Naive thymus-derived CD4-positive, alpha-beta T cell (primary cell): ENCODE data around the gene TIMP2. TPM values are rescaled to one million over a fixed set of nuclear protein-coding genes. Genes with fewer than 3 reads are reported as not detected.

Source experiments
- ATAC-seq: fragments of 150-1000 bp; cut with Tn5 transposase; 2 replicates; pipeline ENCODE4 v1.10.0; 2021; ENCODE audit warnings: mild to moderate bottlenecking, moderate library complexity
- CTCF ChIA-PET: fragments of 350-600 bp; sonication (Branson Sonifier 250); formaldehyde crosslinking; loops from one replicate; lab custom pipeline; 2021; ENCODE audit warnings: antibody characterized with exemption; lab: Charles Lee
- POLR2A ChIA-PET: fragments of 350-600 bp; sonication (Branson Sonifier 250); formaldehyde crosslinking; loops from one replicate; lab custom pipeline; 2021; ENCODE audit warnings: antibody characterized with exemption, inconsistent platforms; lab: Charles Lee
- DNase-seq, 9 donors: peaks; one replicate each; pipeline versions ENCODE4 v3.0.0 to v3.0.0-alpha.2; 2020 to 2022; ENCODE audit warnings: mixed read lengths in 1 of 9
- H3K27ac ChIP-seq: one replicate; pipeline ENCODE4 v1.7.0; 2013; ENCODE audit warnings: mild to moderate bottlenecking, low read depth, low read length, moderate library complexity
- H3K27me3 ChIP-seq, 2 donors: one replicate each; pipeline ENCODE4 v1.7.0; 2013; ENCODE audit warnings: low read length in 2 of 2, mild to moderate bottlenecking in 2 of 2, moderate library complexity in 2 of 2; ENCODE audit not compliant: control insufficient read depth in 2 of 2, insufficient read depth in 2 of 2
- H3K36me3 ChIP-seq, 3 experiments: 1 replicate in 2 of 3; 2 replicates in 1 of 3; pipeline ENCODE4 v1.7.0; 2013; ENCODE audit warnings: low read length in 3 of 3, mild to moderate bottlenecking in 3 of 3, moderate library complexity in 1 of 3; ENCODE audit not compliant: insufficient read depth in 3 of 3, control insufficient read depth in 2 of 3
- H3K4me1 ChIP-seq, 2 donors: one replicate each; pipeline ENCODE4 v1.7.0; 2013; ENCODE audit warnings: low read length in 2 of 2, mild to moderate bottlenecking in 2 of 2, moderate library complexity in 1 of 2; ENCODE audit not compliant: control insufficient read depth in 2 of 2, insufficient read depth in 2 of 2
- H3K4me3 ChIP-seq: 2 replicates; pipeline ENCODE4 v1.7.0; 2013; ENCODE audit warnings: mild to moderate bottlenecking, low read length
- H3K9me3 ChIP-seq, 3 experiments: 1 replicate in 2 of 3; 2 replicates in 1 of 3; pipeline ENCODE4 v1.7.0; 2013; ENCODE audit warnings: low read length in 3 of 3; ENCODE audit not compliant: control insufficient read depth in 2 of 3
- H3K27ac Mint-ChIP-seq, 9 donors: one replicate each; pipeline ENCODE4 v1.8.0; 2020 to 2022; ENCODE audit warnings: mixed read lengths in 9 of 9, mild to moderate bottlenecking in 8 of 9, moderate library complexity in 5 of 9, inconsistent platforms in 2 of 9
- H3K27me3 Mint-ChIP-seq, 5 donors: one replicate each; pipeline ENCODE4 v1.8.0; 2021 to 2022; ENCODE audit warnings: mixed read lengths in 5 of 5, mild to moderate bottlenecking in 1 of 5
- H3K36me3 Mint-ChIP-seq, 5 donors: one replicate each; pipeline ENCODE4 v1.8.0; 2020 to 2022; ENCODE audit warnings: mixed read lengths in 5 of 5, mild to moderate bottlenecking in 3 of 5, inconsistent platforms in 1 of 5
- H3K4me1 Mint-ChIP-seq, 7 donors: one replicate each; pipeline ENCODE4 v1.8.0; 2020 to 2022; ENCODE audit warnings: mixed read lengths in 7 of 7, mild to moderate bottlenecking in 3 of 7, inconsistent platforms in 1 of 7
- H3K4me3 Mint-ChIP-seq, 10 donors: one replicate each; pipeline ENCODE4 v1.8.0; 2020 to 2022; ENCODE audit warnings: mild to moderate bottlenecking in 10 of 10, mixed read lengths in 10 of 10, moderate library complexity in 6 of 10, inconsistent platforms in 2 of 10
- H3K9me3 Mint-ChIP-seq, 11 donors: one replicate each; pipeline ENCODE4 v1.8.0; 2020 to 2022; ENCODE audit warnings: mixed read lengths in 11 of 11, mild to moderate bottlenecking in 4 of 11, inconsistent platforms in 1 of 11, moderate library complexity in 1 of 11
- intact Hi-C, 2 donors: fragments of 100-400 bp; cut with micrococcal nuclease; formaldehyde crosslinking; loops; one replicate each; pipeline ENCODE4 v1.15.1; 2023
- polyA plus RNA-seq, 2 donors: library from polyadenylated mRNA; unstranded; fragments of 300-500 nt; fragmentation: Illumina TruSeq; gene quantifications; one replicate each; pipeline ENCODE4 v1.2.3, GENCODE V29; 2021
- total RNA-seq, 6 experiments: library from RNA in 5 of 6; stranded (reverse) in 5 of 6; gene quantifications; 1 replicate in 5 of 6; 2 replicates in 1 of 6; pipeline ENCODE4 v1.2.3 and lab custom pipeline; 2021 to 2026

The TIMP2 gene
- total and polyA plus RNA-seq, 7 experiments from 2014 or later = 0.23 to 46.1 (median 5.7) TPM

DNA sequence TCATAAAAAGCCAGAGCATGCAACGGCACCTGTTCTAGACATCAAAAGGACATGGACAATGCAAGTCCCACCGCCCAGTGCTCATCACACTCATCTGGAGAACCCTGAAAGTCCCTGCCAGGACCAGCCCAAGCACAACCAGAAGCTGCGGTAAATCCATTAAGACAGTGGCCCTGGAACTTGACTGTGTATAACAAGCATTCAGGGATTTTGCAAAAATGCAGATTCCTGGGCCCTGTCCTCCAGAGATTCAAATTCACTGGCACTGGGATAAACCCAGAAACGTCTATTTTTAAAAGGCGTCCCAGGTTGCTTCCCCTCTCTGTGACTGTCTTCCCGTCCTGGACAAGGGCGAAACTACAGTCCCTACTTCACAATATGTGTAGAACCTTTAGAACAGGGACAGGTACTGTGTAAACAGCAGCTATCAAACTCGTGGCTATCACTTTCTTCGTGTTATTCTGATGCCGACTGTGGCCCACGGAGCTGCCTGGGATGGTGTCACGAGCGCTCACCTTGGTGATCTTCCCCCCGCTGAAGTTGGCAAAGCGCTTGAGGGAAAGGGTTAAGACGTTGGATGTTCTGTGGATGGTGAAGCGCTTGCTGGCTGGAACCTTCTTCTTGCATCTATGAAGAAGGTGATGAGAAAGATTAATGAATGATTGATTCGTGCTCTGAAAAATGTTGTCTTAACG lies 106.9 kb downstream of the TIMP2 start:
- POLR2A ChIA-PET = interaction anchor here (0.6 to 3.4 kb wide), 19 partner anchors 8 to 1324 kb away, joined by 3 to 23 read pairs (median 5); partner anchors contain the start of gene CYTH1
- no peaks in the 10 kb centered on the region for H3K9me3 ChIP-seq
- CTCF ChIA-PET = interaction anchor here (0.8 to 1.0 kb wide), 2 partner anchors 26 to 47 kb away, joined by 3 read pairs; no protein-coding TSS in a partner anchor
- Mint-ChIP-seq H3K27ac (peak overlapping the region; percentile 94 to 99 (median 96)), H3K36me3 (peaks cover 12 to 69% (median 35%) of the 10 kb centered on the region in 5 donors), H3K4me1 (peaks cover 34 to 70% (median 50%) of the 10 kb centered on the region in 7 donors), H3K4me3 (peak overlapping the region; percentile 68 to 85 (median 78)), H3K9me3 (peaks cover 0 to 2% (median 0%) of the 10 kb centered on the region in 11 donors), H3K27me3 (no peaks in the 10 kb centered on the region)
- H3K4me3 ChIP-seq = peak overlapping the region; percentile 31
- ATAC-seq = no peak
- no peak for DNase-seq
- peaks cover 42 to 51% of the 10 kb centered on the region in 2 donors for H3K4me1 ChIP-seq
- intact Hi-C loops = loop anchor here (2.0 kb wide), 3 partner anchors 19 to 35 kb away; partner anchors contain the start of gene CYTH1 (in 1 of the 2)
- peak overlapping the region; percentile 88 for H3K27ac ChIP-seq
- H3K36me3 ChIP-seq = peaks cover 26 to 71% (median 29%) of the 10 kb centered on the region in 3 experiments
- no peaks in the 10 kb centered on the region for H3K27me3 ChIP-seq

DNA sequence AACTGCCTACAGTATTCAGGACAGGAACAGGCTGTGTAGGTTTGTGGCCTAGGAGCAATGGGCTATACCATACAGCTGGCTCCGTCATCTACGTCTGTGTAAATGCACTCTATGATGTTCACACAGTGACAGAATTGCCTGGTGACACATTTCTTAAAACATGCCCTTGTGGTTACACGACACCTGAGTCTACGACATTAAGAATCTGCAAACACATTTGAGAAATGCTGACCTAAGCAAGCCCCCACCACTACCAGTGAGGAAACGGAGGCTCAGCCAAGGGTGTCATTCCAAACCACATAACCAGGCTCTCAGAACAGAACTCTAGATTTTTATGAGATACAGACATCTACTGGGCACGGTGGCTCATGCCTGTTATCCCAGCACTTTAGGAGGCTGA lies 108.1 kb downstream of the TIMP2 start:
- Mint-ChIP-seq H3K27ac (peak overlapping the region; percentile 89 to 99 (median 96)), H3K9me3 (peaks cover 0 to 2% (median 0%) of the 10 kb centered on the region in 11 donors), H3K4me1 (peaks cover 31 to 71% (median 49%) of the 10 kb centered on the region in 7 donors), H3K4me3 (peak overlapping the region; percentile 66 to 87 (median 78)), H3K27me3 (no peaks in the 10 kb centered on the region), H3K36me3 (peaks cover 13 to 67% (median 39%) of the 10 kb centered on the region in 5 donors)
- Histone ChIP-seq H3K36me3 (peaks cover 26 to 72% (median 35%) of the 10 kb centered on the region in 3 experiments), H3K4me3 (no peak overlapping the region), H3K27ac (peak overlapping the region; percentile 88), H3K9me3 (no peaks in the 10 kb centered on the region), H3K4me1 (peaks cover 42 to 54% of the 10 kb centered on the region in 2 donors), H3K27me3 (no peaks in the 10 kb centered on the region)
- DNase-seq = peak in 8 of 9 donors; percentile 62 to 89 (median 85)
- ChIA-PET POLR2A (interaction anchor here (0.7 to 3.4 kb wide), 3 partner anchors 10 to 27 kb away, joined by 4 to 23 read pairs (median 6); no protein-coding TSS in a partner anchor), CTCF (no interaction called here)
- intact Hi-C loops = no loop called here
- peak; percentile 87 for ATAC-seq

DNA sequence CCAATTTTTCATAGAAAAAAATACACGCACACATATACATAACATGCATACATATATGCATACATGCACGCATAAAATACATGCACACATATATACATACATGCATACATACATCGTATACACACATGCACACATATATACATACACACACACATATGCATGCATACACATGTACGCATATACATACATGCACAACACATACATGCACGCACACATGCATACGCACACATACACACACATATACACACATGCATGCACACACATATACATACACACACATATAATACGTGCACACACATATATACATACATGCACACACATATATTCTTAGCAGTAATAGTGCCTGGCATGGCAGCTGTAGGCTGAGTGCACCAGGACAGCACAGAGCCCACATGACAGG lies 109.5 kb downstream of the TIMP2 start:
- H3K27ac Mint-ChIP-seq = peak overlapping the region in 7 of 9 donors; percentile 55 to 96 (median 86)
- intact Hi-C loops = no loop called here

DNA sequence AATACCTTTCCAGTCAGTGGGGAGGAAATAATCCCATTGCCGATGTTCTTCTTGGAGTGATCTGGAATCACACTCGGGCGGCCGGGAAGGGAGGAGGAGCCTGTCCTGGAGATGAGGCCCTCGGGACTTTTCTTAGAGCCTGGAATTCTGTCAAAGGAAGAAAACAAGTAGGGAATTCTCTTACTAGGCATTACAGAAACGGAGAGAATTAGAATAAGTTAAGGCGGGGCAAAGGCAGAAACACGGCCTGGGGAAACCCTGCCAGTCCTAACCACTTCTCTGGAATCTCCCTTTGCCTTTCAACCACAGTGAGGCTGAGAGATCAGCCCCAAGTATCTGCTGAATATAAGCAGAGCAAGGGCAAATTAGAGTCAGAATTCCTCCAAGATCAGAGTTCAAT lies 112.3 kb downstream of the TIMP2 start:
- ChIA-PET POLR2A (interaction anchor here (0.9 kb wide), 1 partner anchor 687 kb away, joined by 5 read pairs; no protein-coding TSS in a partner anchor), CTCF (no interaction called here)
- no peak overlapping the region for H3K4me3 Mint-ChIP-seq
- Histone ChIP-seq H3K9me3 (no peaks in the 10 kb centered on the region), H3K4me1 (peaks cover 13 to 30% of the 10 kb centered on the region in 2 donors), H3K36me3 (peaks cover 41 to 87% (median 48%) of the 10 kb centered on the region in 3 experiments), H3K27me3 (no peaks in the 10 kb centered on the region), H3K4me3 (no peak overlapping the region), H3K27ac (no peak overlapping the region)
- H3K27ac Mint-ChIP-seq = peak overlapping the region in 7 of 9 donors; percentile 7 to 70 (median 51)
- no peak for ATAC-seq
- no peaks in the 10 kb centered on the region for H3K27me3 Mint-ChIP-seq
- intact Hi-C loops = no loop called here
- no peaks in the 10 kb centered on the region for H3K9me3 Mint-ChIP-seq
- peaks cover 9 to 70% (median 41%) of the 10 kb centered on the region in 5 donors for H3K36me3 Mint-ChIP-seq
- no peak for DNase-seq
- H3K4me1 Mint-ChIP-seq = peaks cover 12 to 41% (median 19%) of the 10 kb centered on the region in 7 donors

More for the DNA sequence above, 109.5 kb downstream of the TIMP2 start:
- H3K27me3 ChIP-seq = no peaks in the 10 kb centered on the region
- no peak overlapping the region for H3K4me3 ChIP-seq
- no peaks in the 10 kb centered on the region for H3K9me3 ChIP-seq
- Mint-ChIP-seq H3K4me3 (peak overlapping the region in 2 of 10 donors; percentile 14 to 29), H3K4me1 (peaks cover 31 to 61% (median 44%) of the 10 kb centered on the region in 7 donors), H3K36me3 (peaks cover 13 to 68% (median 43%) of the 10 kb centered on the region in 5 donors), H3K9me3 (peaks cover 0 to 2% (median 0%) of the 10 kb centered on the region in 11 donors), H3K27me3 (no peaks in the 10 kb centered on the region)
- H3K4me1 ChIP-seq = peaks cover 38 to 54% of the 10 kb centered on the region in 2 donors
- no peak for ATAC-seq
- no peak overlapping the region for H3K27ac ChIP-seq
- ChIA-PET CTCF (interaction anchor here (0.9 kb wide), 1 partner anchor 16 kb away, joined by 5 read pairs; no protein-coding TSS in a partner anchor), POLR2A (interaction anchor here (0.7 kb wide), 2 partner anchors 17 to 19 kb away, joined by 3 read pairs; no protein-coding TSS in a partner anchor)
- H3K36me3 ChIP-seq = peaks cover 39 to 76% (median 40%) of the 10 kb centered on the region in 3 experiments
- no peak for DNase-seq

DNA sequence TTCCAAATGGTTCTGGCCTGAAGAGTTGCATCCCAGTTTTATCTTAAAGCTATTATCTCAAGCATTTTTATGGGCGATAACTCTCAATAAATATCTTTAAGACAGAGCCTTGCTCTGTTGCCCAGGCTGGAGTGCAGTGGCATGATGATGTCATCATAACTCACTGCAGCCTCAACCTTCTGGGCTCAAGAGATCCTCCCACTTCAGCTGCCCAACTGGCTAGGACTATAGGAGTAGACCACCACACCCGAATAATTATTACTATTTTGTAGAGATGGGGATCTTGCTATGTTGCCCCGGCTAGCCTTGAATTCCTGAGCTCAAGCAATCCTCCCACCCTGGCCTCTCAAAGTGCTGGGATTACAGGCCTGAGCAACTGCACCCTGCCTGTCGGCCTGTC lies 117.0 kb downstream of the TIMP2 start:
- peaks cover 0 to 68% (median 36%) of the 10 kb centered on the region in 5 donors for H3K36me3 Mint-ChIP-seq
- no peaks in the 10 kb centered on the region for H3K27me3 Mint-ChIP-seq
- Histone ChIP-seq H3K27ac (no peak overlapping the region), H3K9me3 (no peaks in the 10 kb centered on the region), H3K4me1 (peaks cover 28 to 34% of the 10 kb centered on the region in 2 donors), H3K4me3 (no peak overlapping the region), H3K36me3 (peaks cover 37 to 93% (median 52%) of the 10 kb centered on the region in 3 experiments), H3K27me3 (no peaks in the 10 kb centered on the region)
- peaks cover 16 to 47% (median 33%) of the 10 kb centered on the region in 7 donors for H3K4me1 Mint-ChIP-seq
- no peak overlapping the region for H3K4me3 Mint-ChIP-seq
- peak overlapping the region in 7 of 9 donors; percentile 33 to 97 (median 71) for H3K27ac Mint-ChIP-seq
- CTCF ChIA-PET = interaction anchor here (0.7 to 1.1 kb wide), 3 partner anchors 14 to 99 kb away, joined by 3 read pairs; no protein-coding TSS in a partner anchor
- POLR2A ChIA-PET = interaction anchor here (0.7 to 4.3 kb wide), 5 partner anchors 11 to 34 kb away, joined by 3 to 23 read pairs (median 3); no protein-coding TSS in a partner anchor
- intact Hi-C loops = loop anchor here (5.0 kb wide), 1 partner anchor 34 kb away; the partner anchor contains the start of gene USP36 (in 2 of the 2)
- no peaks in the 10 kb centered on the region for H3K9me3 Mint-ChIP-seq
- no peak for DNase-seq
- ATAC-seq = no peak

DNA sequence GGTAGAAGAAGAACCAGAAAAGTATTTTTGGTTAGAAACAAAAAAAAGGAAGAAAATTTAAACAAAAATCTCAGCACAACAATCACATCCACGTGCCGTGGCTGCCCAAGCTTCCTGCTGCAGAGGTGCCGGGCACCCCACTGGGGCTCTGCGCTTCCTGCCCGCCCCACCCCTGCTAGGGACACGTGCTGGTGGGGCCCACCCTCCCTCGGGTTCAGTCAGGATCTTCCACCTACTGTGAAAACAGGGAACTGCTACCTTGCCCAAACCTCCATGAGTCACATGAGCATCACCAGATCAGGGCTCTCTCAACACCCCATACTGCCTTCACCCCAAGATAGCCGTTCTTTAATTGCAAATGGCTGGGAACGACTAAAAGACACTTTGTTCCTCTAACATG lies 118.7 kb downstream of the TIMP2 start:
- Histone ChIP-seq H3K4me1 (peaks cover 26 to 43% of the 10 kb centered on the region in 2 donors), H3K36me3 (peaks cover 29 to 92% (median 46%) of the 10 kb centered on the region in 3 experiments), H3K27ac (peak overlapping the region; percentile 41), H3K9me3 (no peaks in the 10 kb centered on the region), H3K27me3 (no peaks in the 10 kb centered on the region), H3K4me3 (no peak overlapping the region)
- intact Hi-C loops = loop anchor here (5.0 kb wide), 1 partner anchor 36 kb away; the partner anchor contains the start of gene USP36 (in 2 of the 2)
- no peaks in the 10 kb centered on the region for H3K9me3 Mint-ChIP-seq
- ATAC-seq (peak; percentile 80), DNase-seq (peak in 6 of 9 donors; percentile 49 to 80 (median 74))
- POLR2A ChIA-PET = interaction anchor here (0.9 to 4.3 kb wide), 4 partner anchors 13 to 72 kb away, joined by 3 to 23 read pairs (median 6); no protein-coding TSS in a partner anchor
- H3K4me1 Mint-ChIP-seq = peaks cover 21 to 52% (median 43%) of the 10 kb centered on the region in 7 donors
- peak overlapping the region in 9 of 10 donors; percentile 2 to 76 (median 58) for H3K4me3 Mint-ChIP-seq
- peaks cover 0 to 63% (median 40%) of the 10 kb centered on the region in 5 donors for H3K36me3 Mint-ChIP-seq
- CTCF ChIA-PET = interaction anchor here (0.5 kb wide), 1 partner anchor 57 kb away, joined by 3 read pairs; no protein-coding TSS in a partner anchor
- no peaks in the 10 kb centered on the region for H3K27me3 Mint-ChIP-seq
- peak overlapping the region; percentile 81 to 97 (median 85) for H3K27ac Mint-ChIP-seq
